Skin epidermis (tissue), 12 donors: Measurements from ENCODE around the gene NDUFB7.
A peak's percentile ranks its signal among the peaks of the same experiment; 100 is the strongest.
"Not testable (repeated sequence)": the region's sequence is repeated elsewhere in the genome, so short reads cannot be mapped to it uniquely, and the experiment has no call there.

Source experiments
- H3K27ac ChIP-seq, 21 experiments: fragments of 200-600 bp; sonication (generic) in 11 of 21; one replicate each; pipeline ENCODE4 v1.5.0; 2020; ENCODE audit warnings: mild to moderate bottlenecking in 3 of 21, inconsistent platforms in 2 of 21, moderate library complexity in 2 of 21
- H3K4me3 ChIP-seq, 7 experiments: fragments of 200-600 bp; sonication (generic) in 2 of 7; one replicate each; pipeline ENCODE4 v1.5.0; 2020; ENCODE audit warnings: inconsistent platforms in 2 of 7, mild to moderate bottlenecking in 2 of 7, moderate library complexity in 1 of 7

NDUFB7 gene

GRCh38 chr19:14571695-14572490 lies at the start of gene NDUFB7:
Gene NDUFB7, minus strand, starts transcription at chr19:14572066. Its CDS starts 66 bp downstream, at chr19:14572000.
- Histone ChIP-seq H3K4me3 (peak within 1 kb of the TSS; percentile 62 to 93 (median 77)), H3K27ac (peak within 1 kb of the TSS; percentile 6 to 98 (median 88))

- H3K27ac ChIP-seq = no peak overlapping the region
- no peak overlapping the region for H3K4me3 ChIP-seq
Observed at GRCh38 chr19:14619404-14619803, 47.5 kb upstream of the NDUFB7 start.

GRCh38 chr19:14616407-14616806 lies 44.5 kb upstream of the NDUFB7 start:
- H3K27ac ChIP-seq = no peak overlapping the region

GRCh38 chr19:14615623-14616022 lies 43.8 kb upstream of the NDUFB7 start:
- Histone ChIP-seq H3K4me3 (no peak overlapping the region), H3K27ac (no peak overlapping the region)

More at GRCh38 chr19:14616407-14616806, 44.5 kb upstream of the NDUFB7 start:
- H3K4me3 ChIP-seq = no peak overlapping the region

GRCh38 chr19:14614099-14614412 lies 42.2 kb upstream of the NDUFB7 start:
- H3K27ac ChIP-seq = no peak overlapping the region
- H3K4me3 ChIP-seq = no peak overlapping the region

GRCh38 chr19:14613399-14614098 lies 41.7 kb upstream of the NDUFB7 start:
- H3K27ac ChIP-seq = peak overlapping the region in 1 of 21 experiments; percentile 20
- H3K4me3 ChIP-seq = not testable (repeated sequence)

GRCh38 chr19:14612657-14613056 lies 40.8 kb upstream of the NDUFB7 start:
- peak overlapping the region in 1 of 21 experiments; percentile 18 for H3K27ac ChIP-seq

GRCh38 chr19:14612242-14612641 lies 40.4 kb upstream of the NDUFB7 start:
- not testable (repeated sequence) for H3K27ac ChIP-seq, H3K4me3 ChIP-seq

More at GRCh38 chr19:14612657-14613056, 40.8 kb upstream of the NDUFB7 start:
- no peak overlapping the region for H3K4me3 ChIP-seq

GRCh38 chr19:14611051-14611450 lies 39.2 kb upstream of the NDUFB7 start:
- Histone ChIP-seq H3K27ac (no peak overlapping the region), H3K4me3 (no peak overlapping the region)

- H3K27ac ChIP-seq = no peak overlapping the region
Observed at GRCh38 chr19:14606627-14607026, 34.8 kb upstream of the NDUFB7 start.

GRCh38 chr19:14603990-14604387 lies 32.1 kb upstream of the NDUFB7 start:
- Histone ChIP-seq H3K27ac (peak overlapping the region in 1 of 21 experiments; percentile 29), H3K4me3 (no peak overlapping the region)

More at GRCh38 chr19:14606627-14607026, 34.8 kb upstream of the NDUFB7 start:
- H3K4me3 ChIP-seq = no peak overlapping the region

- Histone ChIP-seq H3K4me3 (no peak overlapping the region), H3K27ac (no peak overlapping the region)
Observed at GRCh38 chr19:14599548-14600147, 27.8 kb upstream of the NDUFB7 start.

- no peak overlapping the region for H3K4me3 ChIP-seq
Observed at GRCh38 chr19:14595558-14595957, 23.7 kb upstream of the NDUFB7 start.

GRCh38 chr19:14589433-14589832 lies 17.6 kb upstream of the NDUFB7 start:
- H3K27ac ChIP-seq, H3K4me3 ChIP-seq: not testable (repeated sequence)

More at GRCh38 chr19:14595558-14595957, 23.7 kb upstream of the NDUFB7 start:
- H3K27ac ChIP-seq = no peak overlapping the region

GRCh38 chr19:14585187-14585586 lies 13.3 kb upstream of the NDUFB7 start:
- not testable (repeated sequence) for H3K4me3 ChIP-seq

GRCh38 chr19:14584372-14584771 lies 12.5 kb upstream of the NDUFB7 start:
- not testable (repeated sequence) for H3K27ac ChIP-seq, H3K4me3 ChIP-seq

More at GRCh38 chr19:14585187-14585586, 13.3 kb upstream of the NDUFB7 start:
- not testable (repeated sequence) for H3K27ac ChIP-seq

- Histone ChIP-seq H3K27ac (peak within 1 kb of the TSS in 1 of 21 experiments; percentile 61), H3K4me3 (no peak within 1 kb of the TSS)
Observed at GRCh38 chr19:14582894-14583340, 11.1 kb upstream of the NDUFB7 start, which contains the start of gene CLEC17A. Gene CLEC17A, plus strand, starts transcription at chr19:14583084. Its CDS starts 77 bp downstream, at chr19:14583161.

- H3K4me3 ChIP-seq = no peak overlapping the region
- H3K27ac ChIP-seq = no peak overlapping the region
Observed at GRCh38 chr19:14580623-14581237, 8.9 kb upstream of the NDUFB7 start.

GRCh38 chr19:14577885-14578427 lies 6.1 kb upstream of the NDUFB7 start:
- Histone ChIP-seq H3K27ac (no peak overlapping the region), H3K4me3 (no peak overlapping the region)

- no peak overlapping the region for H3K27ac ChIP-seq
- H3K4me3 ChIP-seq = no peak overlapping the region
Observed at GRCh38 chr19:14577264-14577663, 5.4 kb upstream of the NDUFB7 start.
